Psoas muscle (tissue), 8 donors: ENCODE measurements around the gene FRAS1. TPM values are rescaled to one million over a fixed set of nuclear protein-coding genes. Genes with fewer than 3 reads are reported as not detected.

ENCODE experiments used
- ATAC-seq, 4 donors: fragments of 200-7000 bp; cut with Tn5 transposase; one replicate each; pipeline ENCODE4 v1.9.1; 2020; ENCODE audit warnings: moderate library complexity in 3 of 4, mild to moderate bottlenecking in 2 of 4
- DNase-seq, 2 donors: peaks; one replicate each; pipeline ENCODE4 v3.0.0-alpha.2; 2020
- H3K27ac ChIP-seq: fragments of 200-600 bp; one replicate; pipeline ENCODE4 v1.8.0; 2022
- H3K27me3 ChIP-seq, 3 donors: fragments of 200-600 bp in 1 of 3; one replicate each; pipeline versions ENCODE4 v1.6.1 to v1.8.0; 2013 to 2022; ENCODE audit warnings: low read length in 2 of 3, mild to moderate bottlenecking in 2 of 3, moderate library complexity in 1 of 3; ENCODE audit not compliant: insufficient read depth in 3 of 3
- H3K36me3 ChIP-seq, 2 donors: fragments of 200-600 bp in 1 of 2; one replicate each; pipeline versions ENCODE4 v1.6.1 to v1.8.0; 2013 to 2022; ENCODE audit warnings: low read depth in 1 of 2, mild to moderate bottlenecking in 1 of 2, moderate library complexity in 1 of 2; ENCODE audit not compliant: insufficient read depth in 1 of 2
- H3K4me1 ChIP-seq: fragments of 200-600 bp; one replicate; pipeline ENCODE4 v1.8.0; 2022
- H3K4me3 ChIP-seq: fragments of 200-600 bp; one replicate; pipeline ENCODE4 v1.8.0; 2022; ENCODE audit warnings: mild to moderate bottlenecking
- H3K9me3 ChIP-seq: fragments of 200-600 bp; one replicate; pipeline ENCODE4 v1.8.0; 2022
- CTCF ChIP-seq: fragments of 200-600 bp; IDR thresholded peaks from one replicate; pipeline ENCODE4 v1.8.0; 2022; ENCODE audit warnings: antibody characterized with exemption
- WGBS, 3 donors: extraction: QIAGEN DNeasy Blood & Tissue Kit; methylation state at CpG; one replicate each; pipeline versions ENCODE4 v1.1.6 to v1.1.7; 2013; 5-methylcytosine and 5-hydroxymethylcytosine counted together
- intact Hi-C, 2 donors: fragments of 100-400 bp; cut with DNase I; formaldehyde crosslinking; loops; one replicate each; pipeline versions ENCODE4 v1.11.0 to v1.14.2; 2022
- polyA plus RNA-seq, 3 donors: library from polyadenylated mRNA; stranded (reverse); fragments of 200-250 nt; gene quantifications; one replicate each; pipeline ENCODE4 v1.2.3, GENCODE V29; 2013
- total RNA-seq, 4 donors: library from RNA; stranded (reverse); fragmentation: NEBNext Ultra II Directional in 2 of 4; extraction: Animal tissue kit (Norgen Biotek cat#: 25700) in 2 of 4; gene quantifications; one replicate each; pipeline versions ENCODE4 v1.2.1 to v1.2.4, GENCODE V29; 2021 to 2023
- donor health status: healthy with polysubstance abuse.
- donor health status: DM: no; HTN: no; CAD: no; lungs with moderate emphysema.
- donor health status: Bipolar disorder and iron deficiency.
- donor health status: healthy.
- donor health status: DM: yes; HTN: yes; CAD: no.
- donor health status: DM: no; HTN: no; CAD: no.
- donor health status: DM: no; HTN: no; CAD: no.
- donor health status: DM: yes; HTN: yes; CAD: no.

FRAS1 gene
- total and polyA plus RNA-seq, 7 donors: 0.08 to 3.0 (median 0.42) TPM

DNA sequence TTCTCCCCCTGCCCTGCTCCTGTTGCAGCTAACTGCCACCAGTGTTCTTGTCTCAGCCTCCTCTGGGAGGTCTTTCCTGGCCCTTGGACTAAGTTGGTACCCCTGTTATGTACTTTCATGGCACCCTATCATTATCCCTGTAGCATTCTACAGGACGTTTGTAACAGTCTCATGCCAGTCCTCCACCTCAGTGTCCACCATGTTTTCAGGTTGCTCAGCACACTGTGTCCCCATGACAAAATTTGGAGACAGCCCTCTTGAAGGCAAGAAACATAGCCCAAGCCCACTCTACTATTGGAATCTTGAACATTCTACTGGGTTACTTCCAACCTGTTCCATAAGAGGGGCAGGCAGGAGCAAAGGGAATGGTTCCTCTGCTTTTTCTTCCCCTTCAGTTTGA, 300.0 kb downstream of the FRAS1 start:
- Histone ChIP-seq H3K4me1 (no peaks in the 10 kb centered on the region), H3K36me3 (no peaks in the 10 kb centered on the region), H3K9me3 (no peaks in the 10 kb centered on the region), H3K27me3 (no peaks in the 10 kb centered on the region), H3K27ac (no peak overlapping the region), H3K4me3 (no peak overlapping the region)
- no peak for DNase-seq
- 78 to 83% (median 79%) methylated on average over 1 of the region's 1 CpG for WGBS, 3 donors
- no peak for TF ChIP-seq CTCF
- intact Hi-C loops: no loop called here
- no peak for ATAC-seq

GRCh38 chr4:78360466-78360865, 303.3 kb downstream of the FRAS1 start:
- Histone ChIP-seq H3K9me3 (no peaks in the 10 kb centered on the region), H3K36me3 (no peaks in the 10 kb centered on the region), H3K4me1 (no peaks in the 10 kb centered on the region), H3K4me3 (no peak overlapping the region), H3K27me3 (no peaks in the 10 kb centered on the region), H3K27ac (no peak overlapping the region)
- no peak for TF ChIP-seq CTCF
- DNase-seq (no peak), ATAC-seq (no peak)
- intact Hi-C loops: no loop called here
- 74 to 80% (median 74%) methylated on average over 3 of the region's 3 CpGs for WGBS, 3 donors

DNA sequence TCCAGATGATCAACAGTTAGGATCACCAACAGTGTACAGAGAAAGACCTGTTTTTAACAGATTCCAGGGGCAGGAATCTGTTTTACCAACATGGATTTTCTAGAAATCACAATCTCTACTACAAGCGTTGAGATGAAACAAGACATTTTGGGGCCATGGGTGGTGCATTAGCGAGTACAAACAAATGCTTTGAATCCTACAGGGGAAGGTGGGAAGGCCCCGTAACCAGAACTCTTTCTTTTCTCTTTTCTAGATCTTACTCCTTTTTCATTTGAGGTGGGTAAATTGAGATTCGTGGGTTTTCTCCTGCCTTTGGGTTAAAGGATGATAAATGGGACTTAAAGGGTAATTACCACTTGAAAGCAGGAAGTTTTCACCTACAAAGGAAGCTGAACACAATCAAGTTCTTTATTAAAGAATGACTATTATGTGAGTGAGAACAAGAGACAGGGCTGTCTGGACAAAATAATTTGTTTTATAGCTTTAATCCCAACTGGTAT, 304.5 kb downstream of the FRAS1 start:
- no peaks in the 10 kb centered on the region for H3K36me3 ChIP-seq
- no peaks in the 10 kb centered on the region for H3K4me1 ChIP-seq
- H3K27ac ChIP-seq: no peak overlapping the region
- intact Hi-C loops: no loop called here
- ATAC-seq (no peak), DNase-seq (no peak)
- H3K9me3 ChIP-seq: no peaks in the 10 kb centered on the region
- no peak overlapping the region for H3K4me3 ChIP-seq
- 72 to 79% (median 72%) methylated on average over 4 of the region's 4 CpGs for WGBS, 3 donors
- H3K27me3 ChIP-seq: no peaks in the 10 kb centered on the region
- no peak for TF ChIP-seq CTCF

- Histone ChIP-seq H3K27ac (no peak overlapping the region), H3K4me3 (no peak overlapping the region), H3K9me3 (no peaks in the 10 kb centered on the region), H3K36me3 (no peaks in the 10 kb centered on the region), H3K27me3 (no peaks in the 10 kb centered on the region), H3K4me1 (no peaks in the 10 kb centered on the region)
- ATAC-seq: no peak
- intact Hi-C loops: no loop called here
- no peak for TF ChIP-seq CTCF
- 96 to 98% (median 97%) methylated on average over 6 of the region's 6 CpGs for WGBS, 3 donors
- no peak for DNase-seq
Measured at GRCh38 chr4:78362310-78362709, 305.2 kb downstream of the FRAS1 start.

DNA sequence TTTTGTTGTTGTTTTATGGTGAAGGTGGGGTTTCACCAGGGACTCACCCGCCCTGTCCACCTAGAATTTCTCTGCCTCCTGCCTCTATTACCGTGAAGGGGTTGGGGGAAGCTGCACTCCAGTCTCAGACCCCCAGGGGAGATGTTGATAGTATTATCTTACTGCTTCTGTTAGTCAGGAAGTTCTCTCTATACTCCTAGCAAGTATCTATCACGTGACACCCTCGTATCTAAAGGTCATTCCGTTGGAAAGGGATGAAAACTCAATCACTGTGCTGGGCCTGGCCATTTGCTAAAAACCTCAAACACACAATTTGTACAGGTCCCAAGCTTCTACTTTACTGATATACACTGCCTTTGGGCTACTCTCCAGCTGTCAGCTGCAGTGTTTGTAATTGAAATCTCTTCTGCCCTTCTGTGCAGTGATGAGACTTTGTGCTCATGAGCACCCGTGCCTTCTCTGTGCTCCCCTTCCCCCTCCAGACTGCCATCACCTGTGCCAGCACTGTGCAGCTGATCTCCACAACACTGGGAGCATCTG, 306.0 kb downstream of the FRAS1 start:
- no peaks in the 10 kb centered on the region for H3K36me3 ChIP-seq
- no peak overlapping the region for H3K27ac ChIP-seq
- ATAC-seq: no peak
- H3K4me1 ChIP-seq: no peaks in the 10 kb centered on the region
- intact Hi-C loops: no loop called here
- no peaks in the 10 kb centered on the region for H3K9me3 ChIP-seq
- no peak for TF ChIP-seq CTCF
- no peak overlapping the region for H3K4me3 ChIP-seq
- 38 to 58% (median 45%) methylated on average over 6 of the region's 6 CpGs for WGBS, 3 donors
- DNase-seq: no peak
- no peaks in the 10 kb centered on the region for H3K27me3 ChIP-seq
